Measurements from ENCODE around the gene NUP62. TPM values are rescaled to one million over a fixed set of nuclear protein-coding genes. Genes with fewer than 3 reads are reported as not detected.

The NUP62 gene
- polyA plus RNA-seq, 1 of the 3 experiments (the other 2 are of a cell fraction), result 16.2 TPM

GRCh38 chr19:49881672-49882394 lies 47.5 kb downstream of the NUP62 start:
- Histone ChIP-seq H3K4me3 (ENCODE audit: low read depth in 2 of 2, low read length in 1 of 2) (no peak overlapping the region), H3K79me2 (ENCODE audit: insufficient read depth) (peaks cover 19% of the 10 kb centered on the region), H2AFZ (ENCODE audit: low read depth) (no peak overlapping the region), H3K27ac (ENCODE audit: low read depth in 2 of 2, low read length in 1 of 2) (no peak overlapping the region), H3F3A (replicated peaks; ENCODE audit: insufficient read depth) (peaks cover 10% of the 10 kb centered on the region), H4K20me1 (ENCODE audit: insufficient read depth) (no peaks in the 10 kb centered on the region), H3K36me3 (replicated peaks in 1 of 2; ENCODE audit: control insufficient read depth in 1 of 2, insufficient read depth in 2 of 2, low read length in 1 of 2) (peaks cover 41 to 56% of the 10 kb centered on the region in 2 experiments), H3K9me3 (no peaks in the 10 kb centered on the region), H3K9me2 (no peaks in the 10 kb centered on the region), H3K4me1 (ENCODE audit: control insufficient read depth in 1 of 2, insufficient read depth in 2 of 2, low read depth in 1 of 2, low read length in 1 of 2) (peaks cover 7 to 11% of the 10 kb centered on the region in 2 experiments; a peak in 2 of 4 replicates), H3K9ac (no peak overlapping the region), H3K27me3 (ENCODE audit: insufficient read depth) (no peaks in the 10 kb centered on the region), H3K4me2 (no peak overlapping the region)
- ChIA-PET CTCF (interaction anchor here (0.5 to 1.9 kb wide), 2 partner anchors 9 to 201 kb away, joined by 3 to 12 read pairs; no protein-coding TSS in a partner anchor), POLR2A (interaction anchor here (1.6 kb wide), 1 partner anchor 8 kb away, joined by 3 read pairs; no protein-coding TSS in a partner anchor)
- TF ChIP-seq PBX3 (IDR thresholded peaks at IDR 0.05) (peak; percentile 72), USF1 (IDR thresholded peaks at IDR 0.05; ENCODE audit: borderline replicate concordance, low read depth) (peak; percentile 31; the same call in 1 of the 2 replicates), USF2 (IDR thresholded peaks at IDR 0.05; ENCODE audit: borderline replicate concordance, low read depth, low read length) (no peak)
- DNase-seq, result peak; percentile 64
- WGBS (ENCODE audit: low lambda C conversion rate), result 95% methylated on average over 27 of the region's 31 CpGs

- Histone ChIP-seq H3K4me3 (ENCODE audit: low read depth in 2 of 2, low read length in 1 of 2) (no peak overlapping the region), H3K4me2 (no peak overlapping the region), H3K9me2 (no peaks in the 10 kb centered on the region), H3K79me2 (ENCODE audit: insufficient read depth) (peaks cover 20% of the 10 kb centered on the region), H3F3A (replicated peaks; ENCODE audit: insufficient read depth) (peaks cover 5% of the 10 kb centered on the region), H3K9ac (no peak overlapping the region), H3K27me3 (ENCODE audit: insufficient read depth) (no peaks in the 10 kb centered on the region), H3K4me1 (ENCODE audit: control insufficient read depth in 1 of 2, insufficient read depth in 2 of 2, low read depth in 1 of 2, low read length in 1 of 2) (peaks cover 7 to 11% of the 10 kb centered on the region in 2 experiments; a peak in 2 of 4 replicates), H3K36me3 (replicated peaks in 1 of 2; ENCODE audit: control insufficient read depth in 1 of 2, insufficient read depth in 2 of 2, low read length in 1 of 2) (peaks cover 41 to 55% of the 10 kb centered on the region in 2 experiments), H4K20me1 (ENCODE audit: insufficient read depth) (no peaks in the 10 kb centered on the region), H3K27ac (ENCODE audit: low read depth in 2 of 2, low read length in 1 of 2) (no peak overlapping the region), H2AFZ (ENCODE audit: low read depth) (no peak overlapping the region), H3K9me3 (no peaks in the 10 kb centered on the region)
- WGBS (ENCODE audit: low lambda C conversion rate), result 96% methylated on average over 15 of the region's 17 CpGs
- POLR2A ChIA-PET, result interaction anchor here (1.6 kb wide), 1 partner anchor 9 kb away, joined by 3 read pairs; no protein-coding TSS in a partner anchor
- CTCF ChIA-PET, result interaction anchor here (1.2 to 1.9 kb wide), 2 partner anchors 9 to 57 kb away, joined by 5 to 12 read pairs; no protein-coding TSS in a partner anchor
- TF ChIP-seq SIN3A (IDR thresholded peaks at IDR 0.05; ENCODE audit: borderline replicate concordance, low read depth, low read length) (no peak), CTCF (IDR thresholded peaks at IDR 0.05) (no peak), POLR2AphosphoS5 (IDR thresholded peaks at IDR 0.05; ENCODE audit: low read depth, low read length) (no peak), RCOR1 (IDR thresholded peaks at IDR 0.05; ENCODE audit: low read length) (no peak), NFIC (IDR thresholded peaks at IDR 0.05; ENCODE audit: borderline replicate concordance) (no peak), MXI1 (IDR thresholded peaks at IDR 0.05; ENCODE audit: low read depth, low read length) (no peak), JUND (IDR thresholded peaks at IDR 0.05) (no peak), TEAD4 (IDR thresholded peaks at IDR 0.05; ENCODE audit: borderline replicate concordance, insufficient read depth) (no peak), TAF1 (IDR thresholded peaks at IDR 0.05; ENCODE audit: borderline replicate concordance, low read depth, low read length) (no peak), GATA2 (CRISPR knock-in tag; IDR thresholded peaks at IDR 0.05) (no peak), EZH2phosphoT487 (IDR thresholded peaks at IDR 0.05; ENCODE audit: borderline replicate concordance, low read depth) (no peak), ELF1 (IDR thresholded peaks at IDR 0.05) (no peak), IRF3 (IDR thresholded peaks at IDR 0.05; ENCODE audit: low read depth, low read length) (no peak), FOSL2 (IDR thresholded peaks at IDR 0.05; ENCODE audit: borderline replicate concordance, low read depth) (no peak)
- DNase-seq, result no peak
Observed at GRCh38 chr19:49881186-49881585, 48.1 kb downstream of the NUP62 start.

Data from SK-N-SH (cell line).